ENCODE data around the gene KRTAP10-10. TPM values are rescaled to one million over a fixed set of nuclear protein-coding genes. Genes with fewer than 3 reads are reported as not detected.
"Not testable (repeated sequence)": the region's sequence is repeated elsewhere in the genome, so short reads cannot be mapped to it uniquely, and the experiment has no call there.

Gene KRTAP10-10
- total RNA-seq, 1 donor from 2014 or later, result not detected

DNA sequence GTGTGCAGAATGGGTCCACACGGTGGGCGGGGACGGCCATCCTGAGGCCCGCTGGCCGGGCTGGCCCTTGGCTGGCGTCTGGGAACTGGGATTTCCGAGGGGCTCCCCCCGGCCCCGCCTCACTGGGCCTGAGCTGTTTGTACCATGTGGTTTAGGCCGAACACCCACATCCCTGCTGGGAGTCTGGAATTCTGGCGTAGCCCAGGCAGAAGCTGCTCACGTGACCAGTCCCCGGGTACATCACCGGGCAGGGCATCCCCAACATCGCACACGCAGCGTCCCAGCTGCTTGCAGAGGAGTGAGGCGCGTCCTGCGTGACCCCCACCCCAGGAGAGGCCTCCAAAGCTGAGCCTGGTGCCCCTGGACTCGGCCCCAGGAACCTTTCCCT, 34.7 kb upstream of the KRTAP10-10 start:
- intact Hi-C loops (cut with micrococcal nuclease), result no loop called here

GRCh38 chr21:44603109-44603875, 33.9 kb upstream of the KRTAP10-10 start:
- intact Hi-C loops (cut with micrococcal nuclease), result no loop called here

DNA sequence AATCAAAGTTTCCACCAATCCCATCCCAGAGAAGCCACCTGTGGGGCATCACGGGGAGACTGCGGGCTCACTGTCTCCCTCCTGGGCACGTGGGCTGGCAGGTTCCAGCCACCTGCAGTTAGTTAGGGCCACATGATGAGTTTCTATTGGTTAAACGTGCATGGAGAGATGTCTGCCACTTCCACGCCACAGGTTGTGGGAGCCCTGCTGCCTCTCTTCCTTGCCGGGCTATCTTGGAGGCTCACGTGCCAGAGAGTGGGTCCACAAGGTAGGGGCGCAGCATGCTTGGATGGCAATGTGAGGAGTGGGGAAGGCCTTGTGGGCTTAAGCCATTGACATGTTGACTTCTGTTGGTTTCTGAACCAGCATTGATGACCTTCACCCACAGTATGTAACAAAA, 33.2 kb upstream of the KRTAP10-10 start:
- intact Hi-C loops (cut with micrococcal nuclease), result no loop called here

DNA sequence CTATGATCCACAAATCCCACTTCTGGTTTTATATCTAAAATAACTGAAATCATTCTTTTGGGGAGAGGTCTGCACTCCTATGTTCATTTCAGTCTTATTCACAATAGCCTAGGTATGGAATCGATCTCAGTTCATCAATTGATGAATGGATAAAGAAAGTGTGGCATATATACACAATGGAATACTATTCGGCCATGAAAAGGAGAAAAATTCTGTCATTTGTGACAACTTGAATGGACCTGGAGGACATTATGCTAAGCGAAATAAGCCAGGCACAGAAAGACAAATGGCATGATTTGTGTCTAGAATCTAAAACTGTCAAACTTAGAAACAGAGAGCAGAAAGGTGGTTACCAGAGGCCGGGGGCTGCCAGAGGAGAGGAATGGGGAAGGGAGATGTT, 30.7 kb upstream of the KRTAP10-10 start:
- intact Hi-C loops (cut with micrococcal nuclease), result no loop called here

DNA sequence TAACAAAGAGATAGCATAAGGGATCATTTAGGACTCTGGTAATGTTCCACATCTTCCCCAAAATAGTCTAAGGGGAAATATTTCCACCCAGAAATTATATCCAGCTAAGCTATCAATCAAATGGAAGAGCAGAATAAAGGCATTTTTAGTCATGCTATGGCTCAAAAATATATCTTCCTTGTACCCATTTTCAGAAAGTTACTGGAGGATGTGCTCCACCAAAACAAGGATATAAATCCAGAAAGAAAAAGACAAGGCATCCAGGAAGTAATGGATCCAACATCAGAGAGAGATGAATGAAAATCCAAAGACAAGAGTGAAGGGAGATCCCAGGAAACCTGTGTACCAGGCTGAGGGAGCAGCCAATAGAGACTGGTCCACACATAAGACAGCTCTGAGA, 28.0 kb upstream of the KRTAP10-10 start:
- intact Hi-C loops (cut with micrococcal nuclease), result no loop called here

- intact Hi-C loops (cut with micrococcal nuclease), result not testable (repeated sequence)
Observed at GRCh38 chr21:44610157-44610843, 26.9 kb upstream of the KRTAP10-10 start.

DNA sequence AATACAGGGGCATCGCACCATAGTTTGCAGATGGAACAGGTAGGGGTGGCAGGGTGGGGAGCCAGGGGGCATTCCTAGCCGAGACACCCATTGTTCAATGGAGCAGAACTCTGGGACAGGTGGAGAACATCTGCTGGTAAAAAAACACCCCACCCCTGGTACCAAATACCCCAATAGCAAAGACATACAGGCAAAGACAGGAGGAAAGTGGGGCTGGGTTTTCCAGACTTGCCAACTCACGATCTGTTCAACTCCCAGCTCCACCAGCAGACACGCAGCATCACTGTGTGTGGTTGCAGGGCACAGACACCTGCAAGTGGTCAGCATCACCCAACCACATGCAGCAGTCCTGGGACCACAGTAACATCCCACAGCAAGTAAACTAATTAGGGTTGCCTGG, 25.6 kb upstream of the KRTAP10-10 start:
- intact Hi-C loops (cut with micrococcal nuclease), result no loop called here

- intact Hi-C loops (cut with micrococcal nuclease), result no loop called here
Observed at GRCh38 chr21:44612029-44612486, 25.1 kb upstream of the KRTAP10-10 start, which contains the start of gene KRTAP10-8. Gene KRTAP10-8, plus strand, starts transcription at chr21:44612079. Its CDS starts 22 bp downstream, at chr21:44612101.

DNA sequence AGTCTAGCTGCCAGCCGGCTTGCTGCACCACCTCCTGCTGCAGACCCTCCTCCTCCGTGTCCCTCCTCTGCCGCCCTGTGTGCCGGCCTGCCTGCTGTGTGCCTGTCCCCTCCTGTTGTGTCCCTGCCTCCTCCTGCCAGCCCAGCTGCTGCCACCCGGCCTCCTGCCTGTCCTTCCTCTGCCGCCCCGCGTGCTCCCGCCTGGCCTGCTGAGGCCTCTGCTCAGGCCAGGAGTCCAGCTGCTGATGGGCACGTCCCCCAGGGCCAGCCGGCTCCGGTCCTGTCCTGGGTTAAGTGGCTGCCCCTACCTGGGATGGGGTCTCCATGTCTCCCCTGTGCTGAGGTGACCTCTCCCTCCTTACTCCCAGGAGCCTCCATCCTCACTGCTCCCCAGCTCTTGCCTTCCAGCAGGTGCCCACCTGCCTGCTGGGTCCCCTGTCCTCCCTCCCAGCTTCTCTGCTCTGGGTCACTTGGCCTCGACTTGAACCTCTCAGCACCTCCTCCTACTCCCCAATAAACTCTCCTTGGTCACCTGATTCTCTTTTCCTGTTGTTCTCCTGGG, 24.4 kb upstream of the KRTAP10-10 start:
- intact Hi-C loops (cut with micrococcal nuclease), result no loop called here

- intact Hi-C loops (cut with micrococcal nuclease), result no loop called here
Observed at GRCh38 chr21:44613386-44614155, 23.6 kb upstream of the KRTAP10-10 start.

GRCh38 chr21:44614161-44614631, 23.0 kb upstream of the KRTAP10-10 start:
- intact Hi-C loops (cut with micrococcal nuclease), result no loop called here

DNA sequence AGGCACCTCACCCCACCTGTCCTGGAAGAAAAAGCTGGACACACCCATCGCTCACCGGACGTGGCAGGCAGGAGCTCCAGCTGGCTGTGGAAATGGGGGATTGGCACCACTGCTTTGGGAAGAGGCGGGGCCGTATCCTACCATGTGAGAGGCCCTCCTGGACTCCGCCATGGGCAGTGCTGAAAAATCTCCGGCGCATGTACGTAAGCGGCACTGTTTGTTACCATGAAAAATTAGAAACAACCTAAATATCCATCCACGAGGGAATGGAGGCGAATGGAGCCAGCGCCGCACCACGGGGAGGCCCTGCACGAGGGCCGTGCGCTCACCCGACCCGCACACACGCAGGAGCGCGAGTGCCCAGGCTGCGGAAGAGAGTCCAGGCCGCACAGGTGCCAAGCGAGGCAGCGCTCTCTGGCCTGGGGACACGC, 22.2 kb upstream of the KRTAP10-10 start:
- intact Hi-C loops (cut with micrococcal nuclease), result no loop called here

- intact Hi-C loops (cut with micrococcal nuclease), result no loop called here
Observed at GRCh38 chr21:44615466-44615865, 21.7 kb upstream of the KRTAP10-10 start.

DNA sequence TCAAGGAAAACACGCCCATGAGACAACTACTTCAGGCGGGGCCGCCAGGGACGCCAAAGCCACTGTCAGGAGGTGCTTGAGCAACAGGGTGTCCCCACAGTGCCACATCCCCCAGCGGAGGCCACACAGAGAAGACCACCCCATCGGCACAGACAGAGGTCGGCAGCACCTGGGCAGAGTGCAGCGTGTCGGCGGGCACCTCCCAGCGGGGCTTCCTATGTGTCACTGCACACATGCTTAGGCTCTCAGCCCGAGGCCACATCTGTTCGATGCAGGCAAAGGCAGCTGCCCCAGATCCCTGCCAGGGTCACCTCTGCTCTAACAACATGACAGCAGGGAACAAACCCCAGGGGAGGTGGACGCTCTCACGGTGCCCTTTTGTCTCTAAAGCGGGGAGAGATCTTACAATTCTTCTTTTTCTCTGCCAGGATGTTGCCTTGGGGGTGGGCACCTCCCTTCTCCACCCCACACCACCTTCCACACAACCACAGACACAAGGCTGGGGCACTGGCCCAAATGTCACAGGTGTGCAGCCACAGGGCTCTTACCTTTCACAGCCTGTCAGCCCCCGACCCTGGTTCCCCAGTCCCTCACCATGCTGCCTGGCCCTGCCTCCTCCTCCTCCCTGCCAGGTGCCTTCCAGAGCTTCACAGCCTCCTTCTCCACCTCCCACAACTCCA, 21.1 kb upstream of the KRTAP10-10 start:
- intact Hi-C loops (cut with micrococcal nuclease), result no loop called here

- intact Hi-C loops (cut with micrococcal nuclease), result no loop called here
Observed at GRCh38 chr21:44616591-44616926, 20.6 kb upstream of the KRTAP10-10 start.

- intact Hi-C loops (cut with micrococcal nuclease), result no loop called here
Observed at GRCh38 chr21:44617071-44617501, 20.1 kb upstream of the KRTAP10-10 start.

GRCh38 chr21:44618504-44618903, 18.7 kb upstream of the KRTAP10-10 start:
- intact Hi-C loops (cut with micrococcal nuclease), result loop anchor here (2.0 kb wide), 1 partner anchor 38 kb away; the partner anchor contains the start of gene KRTAP12-3

DNA sequence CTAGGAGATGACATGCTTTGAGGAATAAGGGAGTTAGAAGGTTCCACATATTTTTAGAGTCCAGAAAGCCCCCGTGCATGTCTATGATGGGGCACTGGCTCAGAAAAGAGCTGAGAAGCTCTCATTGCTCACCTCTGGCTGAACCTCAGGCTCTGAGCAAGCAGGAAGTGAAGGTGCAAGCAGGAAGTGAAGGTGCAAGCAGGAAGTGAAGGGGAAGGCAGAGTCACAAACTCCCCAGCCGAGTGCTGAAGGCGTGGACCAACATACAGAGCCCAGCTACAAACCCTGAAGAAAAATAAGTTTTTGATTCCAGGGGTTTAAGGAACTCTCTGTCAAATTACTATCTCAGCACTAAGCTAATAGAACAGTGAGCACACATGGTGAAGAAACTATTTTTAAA, 18.2 kb upstream of the KRTAP10-10 start:
- intact Hi-C loops (cut with micrococcal nuclease), result loop anchor here (2.0 kb wide), 1 partner anchor 38 kb away; the partner anchor contains the start of gene KRTAP12-3

DNA sequence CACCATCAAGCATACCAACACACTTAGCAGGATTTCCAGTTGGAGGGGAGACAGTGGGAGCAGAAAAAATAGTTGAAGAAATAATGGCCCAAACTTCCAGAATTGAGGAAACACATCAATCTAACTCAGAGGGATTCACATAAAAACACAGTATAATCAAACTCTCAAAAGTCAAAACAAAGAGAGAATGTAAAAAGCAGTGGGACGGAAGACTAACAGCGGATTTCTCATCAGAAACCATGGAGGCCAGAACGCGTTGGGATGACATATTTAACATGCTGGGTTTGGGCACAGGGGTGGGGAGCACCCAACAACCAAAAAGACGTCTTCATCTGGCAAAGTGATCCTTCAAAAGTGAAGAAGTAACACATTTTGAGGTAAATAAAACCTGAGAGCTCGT, 17.3 kb upstream of the KRTAP10-10 start:
- intact Hi-C loops (cut with micrococcal nuclease), result loop anchor here (2.0 kb wide), 1 partner anchor 37 kb away; the partner anchor contains the start of gene KRTAP12-3

DNA sequence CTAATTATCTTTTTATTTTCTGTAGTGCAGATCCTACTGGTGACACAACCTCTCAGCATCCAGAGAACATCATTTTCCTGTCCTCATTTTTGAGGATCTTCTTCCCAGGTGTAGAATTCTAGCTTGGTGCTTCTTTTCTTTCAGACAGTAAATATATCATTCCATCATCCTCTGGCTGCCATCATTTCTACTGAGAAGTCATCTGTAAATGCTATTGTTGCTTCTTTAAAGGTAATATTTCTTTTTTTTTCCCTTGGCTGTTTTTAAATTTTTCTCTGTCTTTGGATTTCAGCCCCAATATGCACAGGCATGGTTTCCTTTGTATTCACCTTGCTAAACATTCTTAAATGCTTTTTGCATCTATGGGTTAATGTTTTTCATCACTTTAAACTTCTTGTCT, 13.6 kb upstream of the KRTAP10-10 start:
- intact Hi-C loops (cut with micrococcal nuclease), result no loop called here

DNA sequence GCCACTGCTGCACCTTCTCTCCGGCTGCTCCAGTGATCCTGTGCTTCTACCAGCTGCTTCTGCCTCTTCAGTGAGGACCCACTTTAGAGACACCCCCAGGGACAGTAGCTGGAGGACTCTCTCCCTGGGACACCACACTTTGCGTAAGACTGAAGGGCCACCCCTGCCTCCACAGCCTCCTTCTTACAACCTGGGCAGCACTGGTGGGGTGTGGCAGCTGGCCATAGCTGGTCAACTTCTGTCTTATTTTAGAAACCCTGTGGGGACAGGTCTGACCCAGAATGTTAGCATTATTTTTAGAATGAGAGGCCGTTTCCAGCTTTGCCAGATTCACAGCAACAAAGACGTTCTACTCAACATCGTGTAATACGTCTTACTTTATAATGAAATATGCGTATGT, 11.4 kb upstream of the KRTAP10-10 start:
- intact Hi-C loops (cut with micrococcal nuclease), result no loop called here

Data from T-helper 2 cell treated with Interferon-gamma antibody and Interleukin-4, amounts not matched to agents 100 ng/mL and 5 ng/mL, for 36 hours (primary cell).